PC-3 (cell line): Measurements from ENCODE around the gene MEIOSIN. TPM values are rescaled to one million over a fixed set of nuclear protein-coding genes. Genes with fewer than 3 reads are reported as not detected.
"Not testable (repeated sequence)": the region's sequence is repeated elsewhere in the genome, so short reads cannot be mapped to it uniquely, and the experiment has no call there.

Experiments
- ATAC-seq: fragments of 200-7000 bp; cut with Tn5 transposase; 2 replicates; pipeline ENCODE4 v1.9.1; 2020; ENCODE audit warnings: mild to moderate bottlenecking, moderate library complexity
- BruUV-seq: library from RNA; stranded (reverse); fragments of 400-500 nt; replicated peaks from 2 replicates; lab custom pipeline; 2021; lab: Mats Ljungman, UMichigan
- CTCF ChIA-PET: fragments of 300-600 bp; sonication (Branson Sonifier 250); formaldehyde crosslinking; loops from one replicate; lab custom pipeline; 2022; ENCODE audit warnings: antibody characterized with exemption; lab: Charles Lee
- POLR2A ChIA-PET: fragments of 300-600 bp; sonication (Branson Sonifier 250); formaldehyde crosslinking; loops from one replicate; lab custom pipeline; 2022; ENCODE audit warnings: antibody characterized with exemption; ENCODE audit not compliant: unreplicated experiment; lab: Charles Lee
- DNase-seq: peaks from one replicate; pipeline ENCODE4 v3.0.0-alpha.2; 2015
- H2AFZ ChIP-seq: fragments of 300-600 bp; sonication (generic); 2 replicates; pipeline ENCODE4 v1.6.0; 2016; ENCODE audit warnings: antibody characterized with exemption, low read length
- H3F3A ChIP-seq: fragments of 300-600 bp; sonication (generic); one replicate; pipeline ENCODE4 v1.6.0; 2017; ENCODE audit warnings: antibody characterized with exemption, low read length, control low read depth, mild to moderate bottlenecking; ENCODE audit not compliant: unreplicated experiment
- H3K27ac ChIP-seq: fragments of 300-600 bp; sonication (generic); 2 replicates; pipeline ENCODE4 v1.5.1; 2016; ENCODE audit warnings: mild to moderate bottlenecking, low read length
- H3K27me3 ChIP-seq: fragments of 300-600 bp; sonication (generic); 2 replicates; pipeline ENCODE4 v1.6.1; 2016; ENCODE audit warnings: low read length, mixed read lengths
- H3K36me3 ChIP-seq: fragments of 300-600 bp; sonication (generic); 2 replicates; pipeline ENCODE4 v1.6.1; 2016; ENCODE audit warnings: low read depth, mixed run types, low read length, mixed read lengths
- H3K4me1 ChIP-seq: fragments of 300-600 bp; sonication (generic); 2 replicates; pipeline ENCODE4 v1.5.1; 2016; ENCODE audit warnings: low read length; ENCODE audit not compliant: insufficient read depth
- H3K4me2 ChIP-seq: fragments of 300-600 bp; sonication (generic); 2 replicates; pipeline ENCODE4 v1.6.0; 2016; ENCODE audit warnings: low read length
- H3K4me3 ChIP-seq: fragments of 300-600 bp; sonication (generic); 2 replicates; pipeline ENCODE4 v1.5.1; 2016; ENCODE audit warnings: mild to moderate bottlenecking, low read length, mixed read lengths
- H3K79me2 ChIP-seq: fragments of 300-600 bp; sonication (generic); 2 replicates; pipeline ENCODE4 v1.6.1; 2017; ENCODE audit warnings: low read length, mixed read lengths
- H3K9ac ChIP-seq: fragments of 300-600 bp; sonication (generic); 2 replicates; pipeline ENCODE4 v1.6.0; 2016; ENCODE audit warnings: mild to moderate bottlenecking, low read length
- H3K9me2 ChIP-seq: fragments of 300-600 bp; sonication (generic); replicated peaks from 2 replicates; pipeline ENCODE4 v1.6.1; 2016; ENCODE audit warnings: mixed run types, low read length, mixed read lengths
- H3K9me3 ChIP-seq: fragments of 300-600 bp; sonication (generic); 2 replicates; pipeline ENCODE4 v1.6.1; 2016; ENCODE audit warnings: low read length, mixed read lengths
- H4K20me1 ChIP-seq: fragments of 300-600 bp; sonication (generic); 2 replicates; pipeline ENCODE4 v1.6.1; 2016; ENCODE audit warnings: low read length, mixed read lengths
- CTCF ChIP-seq: fragments of 300-600 bp; sonication (generic); conservative IDR thresholded peaks from 2 replicates; pipeline ENCODE4 v1.5.1; 2017; ENCODE audit warnings: antibody characterized with exemption, low read depth, mild to moderate bottlenecking, low read length
- EZH2 ChIP-seq: fragments of 300-600 bp; sonication (generic); IDR thresholded peaks from one replicate; pipeline ENCODE4 v1.6.1; 2017; ENCODE audit warnings: antibody characterized with exemption, mild to moderate bottlenecking, low read length; ENCODE audit not compliant: unreplicated experiment
- EZH2phosphoT487 ChIP-seq: fragments of 300-600 bp; sonication (generic); IDR thresholded peaks from 2 replicates; pipeline ENCODE4 v1.6.1; 2018; ENCODE audit warnings: mild to moderate bottlenecking, antibody characterized with exemption, low read length, borderline replicate concordance
- intact Hi-C: fragments of 100-400 bp; cut with micrococcal nuclease; formaldehyde crosslinking; loops from 2 replicates; pipeline ENCODE4 v1.9.0; 2023
- total RNA-seq: library from RNA; depleted of rRNA; stranded (reverse); fragments of >200 nt; gene quantifications from 2 replicates; pipeline ENCODE4 v1.2.3, GENCODE V29; 2014

The MEIOSIN gene
- total RNA-seq, 1 experiment from 2014 or later, result not detected

GRCh38 chr19:45717131-45717982 is 15.9 kb upstream of the MEIOSIN start:
- H3K9me2 ChIP-seq, result no peaks in the 10 kb centered on the region
- peak overlapping the region; percentile 95 for H3K9ac ChIP-seq
- ChIA-PET CTCF (interaction anchor here (1.7 kb wide), 1 partner anchor 53 kb away, joined by 10 read pairs; no protein-coding TSS in a partner anchor), POLR2A (interaction anchor here (0.9 to 2.0 kb wide), 2 partner anchors 50 to 52 kb away, joined by 5 to 21 read pairs; partner anchors contain the start of gene SIX5)
- H3K4me3 ChIP-seq, result peak overlapping the region; percentile 87
- ATAC-seq (peak; percentile 88), DNase-seq (peak; percentile 97)
- H3K79me2 ChIP-seq, result peaks cover 33% of the 10 kb centered on the region
- no peak for TF ChIP-seq EZH2
- TF ChIP-seq EZH2phosphoT487, result no peak
- peaks cover 19% of the 10 kb centered on the region for H3K4me1 ChIP-seq
- peak overlapping the region; percentile 94 for H3K4me2 ChIP-seq
- H2AFZ ChIP-seq, result peak overlapping the region; percentile 74
- H3K27me3 ChIP-seq, result no peaks in the 10 kb centered on the region
- no peaks in the 10 kb centered on the region for H3F3A ChIP-seq
- no peaks in the 10 kb centered on the region for H3K36me3 ChIP-seq
- no peaks in the 10 kb centered on the region for H4K20me1 ChIP-seq
- BruUV-seq, result TSS peak; percentile 91
- intact Hi-C loops, result loop anchor here (1.0 kb wide), 1 partner anchor 52 kb away; the partner anchor contains the start of gene SIX5
- peak overlapping the region; percentile 70 for H3K27ac ChIP-seq
- no peaks in the 10 kb centered on the region for H3K9me3 ChIP-seq

GRCh38 chr19:45717983-45718650 is 15.1 kb upstream of the MEIOSIN start:
- H3K36me3 ChIP-seq, result no peaks in the 10 kb centered on the region
- H3K9me2 ChIP-seq, result no peaks in the 10 kb centered on the region
- ATAC-seq (no peak), DNase-seq (no peak)
- CTCF ChIA-PET, result interaction anchor here (1.7 kb wide), 1 partner anchor 53 kb away, joined by 10 read pairs; no protein-coding TSS in a partner anchor
- no peaks in the 10 kb centered on the region for H3K9me3 ChIP-seq
- H3K4me1 ChIP-seq, result peaks cover 24% of the 10 kb centered on the region
- peaks cover 33% of the 10 kb centered on the region for H3K79me2 ChIP-seq
- TF ChIP-seq EZH2 (no peak), EZH2phosphoT487 (no peak), CTCF (no peak)
- no TSS peak for BruUV-seq
- no peaks in the 10 kb centered on the region for H3K27me3 ChIP-seq
- H4K20me1 ChIP-seq, result no peaks in the 10 kb centered on the region
- H3K27ac ChIP-seq, result peak overlapping the region; percentile 70
- peak overlapping the region; percentile 95 for H3K9ac ChIP-seq
- POLR2A ChIA-PET, result interaction anchor here (2.0 kb wide), 1 partner anchor 52 kb away, joined by 21 read pairs; the partner anchor contains the start of gene SIX5
- H2AFZ ChIP-seq, result peak overlapping the region; percentile 58; the same call in 1 of the 2 replicates
- intact Hi-C loops, result loop anchor here (1.0 kb wide), 1 partner anchor 51 kb away; the partner anchor contains the start of gene SIX5
- peak overlapping the region; percentile 94 for H3K4me2 ChIP-seq
- no peaks in the 10 kb centered on the region for H3F3A ChIP-seq
- peak overlapping the region; percentile 87 for H3K4me3 ChIP-seq

GRCh38 chr19:45720065-45720464 is 13.2 kb upstream of the MEIOSIN start:
- ATAC-seq, H3K27me3 ChIP-seq, H3K9me3 ChIP-seq, H2AFZ ChIP-seq, DNase-seq, H3F3A ChIP-seq, BruUV-seq, H3K9ac ChIP-seq, H3K36me3 ChIP-seq, H3K27ac ChIP-seq, H4K20me1 ChIP-seq, H3K4me3 ChIP-seq, H3K9me2 ChIP-seq, H3K4me2 ChIP-seq, intact Hi-C loops: not testable (repeated sequence)
- Histone ChIP-seq H3K4me1 (peaks cover 28% of the 10 kb centered on the region), H3K79me2 (peaks cover 37% of the 10 kb centered on the region)
- ChIA-PET CTCF (interaction anchor here (0.6 kb wide), 1 partner anchor 50 kb away, joined by 3 read pairs; no protein-coding TSS in a partner anchor), POLR2A (interaction anchor here (0.6 kb wide), 1 partner anchor 118 kb away, joined by 4 read pairs; no protein-coding TSS in a partner anchor)

- BruUV-seq, H3K27me3 ChIP-seq, H3K36me3 ChIP-seq, intact Hi-C loops, H3K27ac ChIP-seq, DNase-seq, H3K4me1 ChIP-seq, H3K9me2 ChIP-seq, H2AFZ ChIP-seq, POLR2A ChIA-PET, H3K9me3 ChIP-seq, H4K20me1 ChIP-seq, ATAC-seq, CTCF ChIA-PET, H3K9ac ChIP-seq, H3K4me3 ChIP-seq, H3F3A ChIP-seq, H3K4me2 ChIP-seq: not testable (repeated sequence)
- H3K79me2 ChIP-seq, result peaks cover 67% of the 10 kb centered on the region
Measured at GRCh38 chr19:45728683-45729082, 4.6 kb upstream of the MEIOSIN start.
